T47D (cell line): ENCODE data around the gene IKBKE.
A peak's percentile ranks its signal among the peaks of the same experiment; 100 is the strongest.

Source experiments
- DNase-seq, 2 experiments: peaks; one replicate each; pipeline versions ENCODE4 v3.0.0 to v3.0.0-alpha.2; 2011 to 2012; ENCODE audit warnings: low read depth in 1 of 2, low spot score in 1 of 2
- JUND ChIP-seq: IDR thresholded peaks from 2 replicates; pipeline ENCODE4 v1.6.1; 2012; ENCODE audit warnings: low read depth
- in situ Hi-C: cut with HindIII; loops from 2 replicates; pipeline ENCODE4 v1.10.0; 2016; ENCODE audit warnings: low sequenced_read_pairs, low pct_unique_long_range_greater_than_20kb

Gene IKBKE

DNA sequence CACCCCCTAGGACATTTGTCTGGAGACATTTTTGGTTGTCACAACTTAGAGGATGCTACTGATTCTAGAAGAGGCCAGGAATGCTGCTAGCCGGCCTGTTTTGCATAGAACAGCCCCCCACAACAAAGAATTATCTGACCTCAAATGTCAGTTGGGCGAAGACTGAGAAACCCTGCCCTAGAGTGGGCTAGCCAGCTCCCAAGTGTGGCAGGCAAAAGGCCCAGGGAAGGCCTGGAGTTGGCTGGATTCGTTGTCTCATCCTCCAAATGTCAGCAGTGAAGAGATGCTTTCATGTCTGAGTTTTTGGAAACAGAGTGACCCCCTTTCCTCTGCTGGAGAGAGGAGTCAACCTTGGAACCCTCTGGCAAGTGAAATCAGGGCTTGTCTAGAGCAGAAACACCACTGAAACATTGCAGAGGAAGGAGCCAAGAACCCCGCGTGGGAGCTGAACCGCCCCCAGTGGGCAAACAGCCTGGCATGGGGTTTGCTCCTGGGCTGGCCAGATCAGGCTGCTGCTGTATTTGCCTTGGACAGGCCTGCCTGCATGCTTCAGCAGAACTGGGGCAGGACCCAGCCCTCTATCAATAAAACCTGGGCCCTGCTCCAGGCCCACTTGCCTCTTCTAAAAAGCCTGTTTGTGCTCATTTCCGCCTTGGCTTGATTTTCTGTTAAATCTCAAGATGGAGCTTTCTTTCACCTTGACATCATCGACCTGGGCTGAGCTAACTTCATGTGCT is 69.9 kb downstream of the IKBKE start:
- TF ChIP-seq JUND: no peak
- DNase-seq: peak in 1 of 2 experiments; percentile 32
- in situ Hi-C loops: no loop called here

DNA sequence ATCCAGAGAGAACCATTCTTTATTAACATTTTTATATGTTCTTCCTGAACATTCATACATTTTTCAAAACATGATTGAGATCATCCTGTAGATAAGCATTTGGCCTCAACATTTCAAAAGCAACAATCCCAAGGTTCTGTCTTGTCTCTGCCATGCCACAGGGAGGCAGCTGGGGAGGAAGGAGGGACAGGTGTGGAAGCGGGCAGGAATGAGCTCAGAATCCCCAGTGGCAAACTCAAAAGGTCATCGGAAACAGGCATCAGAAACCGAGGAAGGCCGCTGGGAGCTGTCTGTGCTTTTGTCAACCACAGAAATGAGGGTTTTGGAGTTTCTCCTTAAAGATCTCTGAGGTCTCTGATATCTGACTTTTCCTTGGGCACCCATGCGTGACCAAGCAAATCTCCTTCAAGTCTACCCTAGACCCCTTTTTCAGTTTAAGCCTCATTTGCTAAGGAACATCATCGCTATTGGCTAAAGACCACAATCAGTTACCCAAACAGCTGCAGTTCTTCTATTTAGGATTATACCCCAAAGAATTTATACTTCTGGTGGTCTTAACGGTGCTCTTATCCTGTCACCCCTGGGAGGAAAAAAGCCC is 71.1 kb downstream of the IKBKE start:
- in situ Hi-C loops: no loop called here
- DNase-seq: no peak
- no peak for TF ChIP-seq JUND

DNA sequence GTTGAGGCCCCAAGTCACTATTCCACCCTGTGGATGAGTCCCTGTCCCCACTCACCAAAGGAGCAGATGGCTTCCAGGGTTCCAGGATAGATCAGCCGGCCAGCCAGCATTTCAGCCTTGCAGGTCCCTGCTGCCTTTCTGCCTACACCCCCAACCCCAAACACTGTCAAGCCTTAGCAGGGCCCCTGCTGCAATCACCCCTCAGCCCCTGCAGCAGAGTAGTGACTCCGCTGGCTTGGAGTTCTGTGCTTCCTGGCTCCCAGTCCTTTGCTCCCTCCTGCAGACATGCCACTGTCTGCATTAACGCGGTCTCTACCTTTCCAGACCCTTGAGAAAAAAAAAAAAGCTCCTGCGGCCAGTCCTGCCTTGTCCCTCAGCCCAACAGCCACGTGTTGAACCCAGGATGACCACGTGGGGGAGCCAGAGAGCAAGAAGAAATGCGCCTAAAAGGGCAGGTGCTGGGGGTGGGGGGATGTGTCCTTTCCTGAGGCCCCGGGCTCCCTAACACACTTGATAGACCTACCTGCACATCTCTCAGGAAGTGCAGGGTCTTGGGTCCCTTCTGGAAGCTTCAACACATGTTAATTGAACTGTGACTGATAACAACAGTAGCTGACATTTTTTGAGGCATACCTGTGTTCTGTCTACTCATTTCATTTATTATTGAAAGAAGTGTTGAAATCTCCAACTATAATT is 74.4 kb downstream of the IKBKE start:
- in situ Hi-C loops: no loop called here
- TF ChIP-seq JUND: no peak
- peak; percentile 67 to 79 for DNase-seq

DNA sequence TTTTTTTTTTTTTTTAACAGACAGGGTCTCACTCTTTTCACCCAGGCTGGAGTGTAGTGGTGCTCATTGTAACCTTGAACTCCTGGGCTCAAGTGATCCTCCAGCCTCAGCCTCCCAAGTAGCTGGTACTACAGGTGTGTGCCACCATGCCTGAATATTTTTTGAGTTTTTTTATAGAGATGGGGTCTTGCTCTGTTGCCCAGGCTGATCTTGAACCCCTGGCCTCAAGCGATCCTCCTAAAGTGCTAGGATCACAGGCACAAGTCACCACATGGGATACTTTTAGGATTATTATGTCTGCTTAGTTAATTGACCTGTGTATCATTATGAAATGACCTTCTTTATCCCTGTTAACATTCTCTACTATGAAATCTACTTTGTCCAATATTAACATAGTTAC is 75.1 kb downstream of the IKBKE start:
- in situ Hi-C loops: no loop called here
- DNase-seq: no peak
- no peak for TF ChIP-seq JUND
